Measurements from ENCODE around the gene GHDC. TPM values are rescaled to one million over a fixed set of nuclear protein-coding genes. Genes with fewer than 3 reads are reported as not detected.
A peak's percentile ranks its signal among the peaks of the same experiment; 100 is the strongest.
"Not testable (repeated sequence)": the region's sequence is repeated elsewhere in the genome, so short reads cannot be mapped to it uniquely, and the experiment has no call there.

GHDC gene
- total and polyA plus RNA-seq, 2 of the 13 experiments (the other 11 are each of a cell fraction or from before 2014, with no cell fraction given) = 15.4 to 22.5 TPM

GRCh38 chr17:42146911-42147607 is 47.2 kb downstream of the GHDC start:
- Histone ChIP-seq H3K27ac (ENCODE audit: extremely low read length, insufficient read depth, low read length) (no peak overlapping the region), H3K4me1 (ENCODE audit: insufficient read depth, low read length) (peaks cover 37% of the 10 kb centered on the region), H3K79me2 (ENCODE audit: insufficient read depth, low read length) (peaks cover 66% of the 10 kb centered on the region), H3K4me3 (replicated peaks in 1 of 3; ENCODE audit: insufficient read depth in 1 of 3, low read depth in 2 of 3, low read length in 3 of 3) (no peak overlapping the region), H3K36me3 (replicated peaks in 1 of 2; ENCODE audit: control insufficient read depth in 1 of 2, insufficient read depth in 2 of 2, low read length in 2 of 2) (peaks cover 17 to 42% of the 10 kb centered on the region in 2 experiments), H2AFZ (ENCODE audit: low read length) (no peak overlapping the region), H4K20me1 (ENCODE audit: insufficient read depth, low read length) (peaks cover 4% of the 10 kb centered on the region), H3K9me3 (ENCODE audit: low read length) (no peaks in the 10 kb centered on the region), H3K4me2 (ENCODE audit: low read depth, low read length) (no peak overlapping the region), H3K27me3 (ENCODE audit: control insufficient read depth in 1 of 2, insufficient read depth in 2 of 2, low read length in 2 of 2) (no peaks in the 10 kb centered on the region), H3K9ac (ENCODE audit: insufficient read depth, low read depth, low read length) (no peak overlapping the region)
- TF ChIP-seq RBFOX2 (IDR thresholded peaks at IDR 0.05; ENCODE audit: low read depth, low read length) (0 out of 2 replicates have a peak, but pooled peaks have one; percentile 30), DMAP1 (CRISPR knock-in tag; IDR thresholded peaks at IDR 0.05) (no peak)
- intact Hi-C loops (cut with micrococcal nuclease; ENCODE audit: unreplicated experiment) = no loop called here
- DNase-seq (ENCODE audit: low spot score) (no peak), ATAC-seq (no peak), FAIRE-seq (no peak)
- CTCF ChIA-PET (ENCODE audit: low intra/inter-chr PET ratio, low total read pairs) = no interaction called here
- no TSS peak for BruUV-seq (replicated peaks)
- 96% methylated on average over 13 of the region's 13 CpGs for WGBS (ENCODE audit: low lambda C conversion rate)
- POLR2A ChIA-PET = no interaction called here
- in situ Hi-C loops (cut with HindIII; ENCODE audit: extremely low pct_ligation_motif_present, low pct_unique_long_range_greater_than_20kb) = no loop called here

- H3K9ac ChIP-seq (ENCODE audit: insufficient read depth, low read depth, low read length); H4K20me1 ChIP-seq (ENCODE audit: insufficient read depth, low read length); H3K4me2 ChIP-seq (ENCODE audit: low read depth, low read length); H3K9me3 ChIP-seq (ENCODE audit: low read length); BruUV-seq (replicated peaks); intact Hi-C loops (cut with micrococcal nuclease; ENCODE audit: unreplicated experiment); H2AFZ ChIP-seq (ENCODE audit: low read length); FAIRE-seq; H3K27me3 ChIP-seq (ENCODE audit: control insufficient read depth in 1 of 2, insufficient read depth in 2 of 2, low read length in 2 of 2); H3K4me3 ChIP-seq (replicated peaks in 1 of 3; ENCODE audit: insufficient read depth in 1 of 3, low read depth in 2 of 3, low read length in 3 of 3); CTCF ChIA-PET (ENCODE audit: low intra/inter-chr PET ratio, low total read pairs); in situ Hi-C loops (cut with HindIII; ENCODE audit: extremely low pct_ligation_motif_present, low pct_unique_long_range_greater_than_20kb); TF ChIP-seq FOXA1 (IDR thresholded peaks at IDR 0.05): not testable (repeated sequence)
- ATAC-seq (peak; percentile 70), DNase-seq (ENCODE audit: low spot score) (peak; percentile 82)
- Histone ChIP-seq H3K27ac (ENCODE audit: extremely low read length, insufficient read depth, low read length) (peak overlapping the region; percentile 39), H3K4me1 (ENCODE audit: insufficient read depth, low read length) (peaks cover 22% of the 10 kb centered on the region), H3K79me2 (ENCODE audit: insufficient read depth, low read length) (peaks cover 63% of the 10 kb centered on the region), H3K36me3 (replicated peaks in 1 of 2; ENCODE audit: control insufficient read depth in 1 of 2, insufficient read depth in 2 of 2, low read length in 2 of 2) (peaks cover 20 to 46% of the 10 kb centered on the region in 2 experiments)
- POLR2A ChIA-PET = interaction anchor here (1.9 to 2.3 kb wide), 2 partner anchors 10 to 22 kb away, joined by 9 read pairs; partner anchors contain the start of gene KAT2A
- 61% methylated on average over 4 of the region's 4 CpGs for WGBS (ENCODE audit: low lambda C conversion rate)
- TF ChIP-seq FOXA3 (CRISPR knock-in tag; IDR thresholded peaks at IDR 0.05) (peak; percentile 43; the same call in 1 of the 2 replicates), FOXA1 (CRISPR knock-in tag; IDR thresholded peaks at IDR 0.05) (peak; percentile 71), ADNP (CRISPR knock-in tag; IDR thresholded peaks at IDR 0.05) (peak; percentile 33; the same call in 1 of the 2 replicates), ARID5B (CRISPR knock-in tag; IDR thresholded peaks at IDR 0.05) (peak; percentile 52), TEAD3 (CRISPR knock-in tag; optimal IDR thresholded peaks at IDR 0.05; ENCODE audit: borderline replicate concordance) (peak; percentile 62), ZGPAT (CRISPR knock-in tag; IDR thresholded peaks at IDR 0.05) (peak; percentile 27; the same call in 1 of the 2 replicates), TFAP4 (IDR thresholded peaks at IDR 0.05; ENCODE audit: borderline replicate concordance, low read depth) (peak; percentile 93), HNF4A (CRISPR knock-in tag; IDR thresholded peaks at IDR 0.05) (peak; percentile 47), ZNF629 (CRISPR knock-in tag; conservative IDR thresholded peaks at IDR 0.05) (peak; percentile 55), GATAD2A (CRISPR knock-in tag; IDR thresholded peaks at IDR 0.05) (0 out of 2 replicates have a peak, but pooled peaks have one; percentile 42)
Measured at GRCh38 chr17:42143138-42143537, 51.2 kb downstream of the GHDC start.
